ENCODE data around the gene SYNPR.
A peak's percentile ranks its signal among the peaks of the same experiment; 100 is the strongest.

DNA sequence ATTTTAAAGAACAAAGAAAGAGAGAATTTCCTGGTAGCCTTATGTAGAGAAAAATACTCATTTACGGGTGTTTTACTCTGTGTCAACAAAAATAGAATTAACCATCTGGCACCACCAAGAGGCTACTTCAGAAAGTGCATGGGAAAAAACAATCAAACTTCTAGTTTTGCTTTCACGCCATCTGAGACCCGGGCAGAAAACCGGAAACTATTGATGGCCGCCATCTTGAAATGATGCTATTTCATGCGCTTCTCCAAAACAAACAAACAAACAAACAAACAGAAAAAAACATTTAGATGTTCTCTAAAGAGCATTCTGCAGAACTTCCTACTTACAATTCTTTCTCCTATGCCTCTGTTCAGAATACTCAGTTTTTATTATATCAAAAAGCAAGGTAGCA, 49.4 kb upstream of the SYNPR start:
- peak; percentile 58; the same call in 1 of the 2 replicates for TF ChIP-seq CTCF (conservative IDR thresholded peaks at IDR 0.05; ENCODE audit: low read depth, low read length)
- TF ChIP-seq EZH2 (IDR thresholded peaks at IDR 0.05; ENCODE audit: low read length, unreplicated experiment) = no peak

All from PC-3 (cell line).